Ammon's horn (tissue), 1 donor: ENCODE results near the gene RMI1.
"Not testable (repeated sequence)": the region's sequence is repeated elsewhere in the genome, so short reads cannot be mapped to it uniquely, and the experiment has no call there.

Experiments
- DNase-seq: peaks from one replicate; pipeline ENCODE4 v3.0.0-alpha.2; 2016; ENCODE audit warnings: low spot score

RMI1 gene

GRCh38 chr9:83980395-83981125, at the start of gene RMI1:
RMI1 (plus strand) TSS chr9:83980805; CDS start chr9:84000987, 20,182 bp downstream.
- peak; percentile 98 for DNase-seq

- no peak for DNase-seq
Observed at GRCh38 chr9:83930881-83931280, 49.7 kb upstream of the RMI1 start.

- DNase-seq: no peak
Observed at GRCh38 chr9:83932011-83932410, 48.6 kb upstream of the RMI1 start.

GRCh38 chr9:83932851-83933250, 47.8 kb upstream of the RMI1 start:
- DNase-seq: no peak

GRCh38 chr9:83933790-83934189, 46.8 kb upstream of the RMI1 start:
- DNase-seq: no peak

- DNase-seq: no peak
Observed at GRCh38 chr9:83934569-83935275, 45.9 kb upstream of the RMI1 start.

- no peak for DNase-seq
Observed at GRCh38 chr9:83935276-83935935, 45.2 kb upstream of the RMI1 start.

- no peak for DNase-seq
Observed at GRCh38 chr9:83936523-83936922, 44.1 kb upstream of the RMI1 start.

- peak; percentile 63 for DNase-seq
Observed at GRCh38 chr9:83937861-83938455, 42.6 kb upstream of the RMI1 start.

- no peak for DNase-seq
Observed at GRCh38 chr9:83940590-83941303, 39.9 kb upstream of the RMI1 start.

- not testable (repeated sequence) for DNase-seq
Observed at GRCh38 chr9:83948096-83948495, 32.5 kb upstream of the RMI1 start.

GRCh38 chr9:83956086-83956435, 24.5 kb upstream of the RMI1 start:
- DNase-seq: peak; percentile 57

- peak; percentile 58 for DNase-seq
Observed at GRCh38 chr9:83956436-83957247, 24.0 kb upstream of the RMI1 start.

- no peak for DNase-seq
Observed at GRCh38 chr9:83957248-83957513, 23.4 kb upstream of the RMI1 start.

- DNase-seq: no peak
Observed at GRCh38 chr9:83959061-83959460, 21.5 kb upstream of the RMI1 start.

GRCh38 chr9:83960991-83961390, 19.6 kb upstream of the RMI1 start:
- no peak for DNase-seq

GRCh38 chr9:83962165-83962564, 18.4 kb upstream of the RMI1 start:
- DNase-seq: no peak

- no peak for DNase-seq
Observed at GRCh38 chr9:83964973-83965349, 15.6 kb upstream of the RMI1 start.

GRCh38 chr9:83965350-83966208, 15.0 kb upstream of the RMI1 start:
- no peak for DNase-seq

- no peak for DNase-seq
Observed at GRCh38 chr9:83966209-83966582, 14.4 kb upstream of the RMI1 start.

GRCh38 chr9:83967073-83967472, 13.5 kb upstream of the RMI1 start:
- DNase-seq: no peak
